T47D (cell line): ENCODE data around the gene CD52.
"Not testable (repeated sequence)": the region's sequence is repeated elsewhere in the genome, so short reads cannot be mapped to it uniquely, and the experiment has no call there.

Experiments used
- DNase-seq, 2 experiments: peaks; one replicate each; pipeline versions ENCODE4 v3.0.0 to v3.0.0-alpha.2; 2011 to 2012; ENCODE audit warnings: low read depth in 1 of 2, low spot score in 1 of 2
- JUND ChIP-seq: IDR thresholded peaks from 2 replicates; pipeline ENCODE4 v1.6.1; 2012; ENCODE audit warnings: low read depth
- in situ Hi-C: cut with HindIII; loops from 2 replicates; pipeline ENCODE4 v1.10.0; 2016; ENCODE audit warnings: low sequenced_read_pairs, low pct_unique_long_range_greater_than_20kb

The CD52 gene

DNA sequence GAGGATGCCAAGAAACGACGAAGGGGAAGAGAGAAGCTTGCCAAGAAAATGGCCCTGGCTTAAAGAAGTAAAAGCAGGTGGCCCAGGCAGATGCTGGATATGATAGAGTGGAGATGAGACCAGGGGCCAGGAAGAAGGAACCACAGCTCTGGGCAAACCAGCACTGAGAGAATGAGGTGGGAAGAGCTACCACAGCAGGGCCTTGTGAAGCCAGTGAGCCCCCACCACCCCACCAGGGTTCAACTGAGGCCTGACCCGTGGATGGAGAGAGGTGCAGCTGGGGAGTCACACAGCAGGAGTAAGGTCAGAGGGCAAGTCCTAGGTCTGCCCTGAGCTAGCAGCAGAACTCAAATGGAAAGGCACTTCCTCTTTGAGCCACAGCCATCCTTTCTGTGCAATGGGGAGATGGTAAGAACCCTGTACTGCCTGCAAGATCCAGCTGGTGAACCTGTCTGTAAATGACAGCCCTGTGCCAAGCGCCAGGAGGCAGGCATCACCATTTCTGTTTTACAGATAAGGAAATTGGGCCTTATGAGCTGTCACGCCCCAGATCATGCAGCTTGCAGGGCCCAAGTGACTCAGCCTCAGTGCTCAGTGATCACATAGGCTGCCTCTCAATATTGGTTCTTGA is 29.3 kb upstream of the CD52 start:
- in situ Hi-C loops: no loop called here
- no peak for DNase-seq
- no peak for TF ChIP-seq JUND

DNA sequence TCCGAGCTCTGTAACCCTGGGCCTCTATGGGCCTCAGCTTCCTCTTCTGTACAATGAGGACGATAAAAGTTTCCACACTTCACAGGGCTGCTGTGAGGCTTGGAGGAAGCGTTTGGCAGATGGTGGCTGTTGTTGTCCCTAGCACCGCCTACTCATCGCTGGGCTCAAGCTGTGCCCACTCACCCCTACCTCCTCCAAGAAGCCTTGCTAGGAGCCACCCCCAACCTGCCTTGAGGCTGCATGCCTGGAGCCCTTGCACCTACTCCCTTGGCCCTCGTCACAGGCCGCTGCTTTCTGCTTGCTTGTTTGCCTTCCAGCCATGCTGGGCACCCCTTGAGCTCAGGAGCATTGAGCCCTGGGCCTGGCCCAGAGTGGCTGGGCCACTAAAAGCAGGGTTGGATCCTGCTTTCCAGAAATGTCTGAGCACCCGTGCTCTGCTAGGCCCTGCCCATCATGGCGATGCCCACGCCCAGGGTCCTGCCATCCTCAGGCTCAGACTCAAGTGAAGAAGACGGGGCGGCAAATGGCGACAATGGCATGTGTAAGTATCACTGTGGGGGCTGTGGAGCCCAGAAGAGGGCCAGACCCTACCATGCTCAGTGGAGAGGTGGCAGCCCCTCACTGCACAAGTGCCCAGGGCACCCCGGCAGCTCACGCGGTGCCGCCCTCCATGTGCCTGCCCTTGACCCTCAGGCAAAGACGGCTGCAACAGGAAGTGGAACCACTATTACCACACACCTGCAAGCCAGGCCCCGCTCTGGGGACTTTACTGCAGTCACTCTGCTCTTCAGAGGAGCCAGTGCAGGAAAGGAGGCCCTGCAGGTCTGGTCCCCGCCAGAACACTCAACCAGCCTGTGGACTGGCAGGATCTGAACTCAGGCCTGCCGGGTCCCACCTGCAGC is 28.3 kb upstream of the CD52 start:
- TF ChIP-seq JUND: no peak
- in situ Hi-C loops: no loop called here
- DNase-seq: no peak

DNA sequence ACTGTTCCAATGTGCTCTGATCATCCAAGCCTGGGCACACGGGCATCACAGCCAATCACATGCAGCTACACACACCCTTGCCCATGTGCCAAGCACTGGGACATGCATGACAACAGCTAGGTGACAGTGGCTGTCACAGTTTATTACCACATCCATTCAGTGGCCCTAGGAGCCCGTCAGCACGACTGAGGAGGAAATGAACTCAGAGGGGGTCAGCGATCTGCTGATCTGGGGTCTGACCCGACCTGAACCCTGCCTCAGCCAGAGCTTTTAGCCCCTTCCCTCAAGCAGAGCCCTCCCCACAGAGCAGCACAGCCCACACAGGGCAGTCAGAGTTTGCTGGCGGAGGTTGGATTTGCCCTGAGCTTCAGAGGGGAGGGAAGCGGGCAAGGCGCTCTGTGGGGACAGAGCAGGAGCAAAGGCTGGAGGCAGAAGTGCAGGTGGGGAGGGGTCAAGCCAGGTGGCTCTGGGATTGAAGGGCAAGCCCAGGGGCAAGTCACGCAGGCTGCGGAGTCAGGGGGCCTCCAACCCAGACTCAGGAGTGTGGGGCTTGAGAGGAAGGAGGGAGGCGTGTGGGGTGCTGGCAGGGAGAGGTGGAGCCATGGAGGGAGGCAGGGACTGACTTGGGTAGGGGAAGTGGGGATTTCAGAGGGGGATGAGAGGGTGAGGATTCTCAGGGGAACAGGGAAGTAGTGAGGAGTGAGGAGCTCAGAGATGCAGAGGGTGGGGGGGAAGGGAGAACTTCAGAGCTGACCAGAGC is 27.5 kb upstream of the CD52 start:
- in situ Hi-C loops: no loop called here
- TF ChIP-seq JUND: no peak
- DNase-seq: no peak

DNA sequence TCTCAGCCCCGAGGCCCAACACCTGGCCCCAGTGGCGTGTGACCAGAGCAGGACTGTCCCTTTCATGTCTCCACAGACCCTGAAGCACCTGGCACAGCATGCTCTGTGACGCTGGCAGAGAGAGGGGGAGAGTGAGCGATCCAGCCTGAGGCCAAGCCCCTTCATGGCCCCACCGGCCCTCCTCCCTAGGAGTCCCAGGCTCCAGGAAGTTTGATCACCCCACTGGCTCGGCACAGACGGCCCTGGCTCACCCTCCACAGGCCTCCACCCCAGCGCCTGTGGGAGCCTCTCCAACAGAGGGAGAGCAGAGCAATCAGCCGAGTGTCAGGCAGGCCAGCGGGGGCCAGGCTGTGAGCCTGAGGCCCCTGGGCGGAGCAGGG is 26.9 kb upstream of the CD52 start:
- no peak for TF ChIP-seq JUND
- in situ Hi-C loops: no loop called here
- DNase-seq: no peak

DNA sequence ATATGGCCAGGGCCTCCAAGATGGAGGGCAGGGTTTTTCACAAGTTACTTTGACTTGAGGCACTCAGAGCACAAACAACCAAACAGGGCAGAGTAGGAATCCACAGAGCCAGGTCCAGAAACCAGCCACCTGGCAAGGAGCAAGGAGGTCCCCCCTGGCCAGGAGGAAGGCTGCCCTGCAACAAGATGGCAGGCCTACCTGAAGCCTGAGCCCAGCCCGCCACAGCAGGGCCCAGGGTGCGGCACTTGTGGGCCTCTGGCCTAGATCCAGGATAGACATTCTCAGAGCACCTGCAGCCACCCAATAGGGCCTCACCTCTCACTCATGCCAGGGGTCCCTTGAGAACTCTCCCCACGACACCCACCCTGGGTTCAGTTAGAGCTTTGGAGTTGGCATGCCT is 26.3 kb upstream of the CD52 start:
- no peak for TF ChIP-seq JUND
- no peak for DNase-seq
- in situ Hi-C loops: no loop called here

DNA sequence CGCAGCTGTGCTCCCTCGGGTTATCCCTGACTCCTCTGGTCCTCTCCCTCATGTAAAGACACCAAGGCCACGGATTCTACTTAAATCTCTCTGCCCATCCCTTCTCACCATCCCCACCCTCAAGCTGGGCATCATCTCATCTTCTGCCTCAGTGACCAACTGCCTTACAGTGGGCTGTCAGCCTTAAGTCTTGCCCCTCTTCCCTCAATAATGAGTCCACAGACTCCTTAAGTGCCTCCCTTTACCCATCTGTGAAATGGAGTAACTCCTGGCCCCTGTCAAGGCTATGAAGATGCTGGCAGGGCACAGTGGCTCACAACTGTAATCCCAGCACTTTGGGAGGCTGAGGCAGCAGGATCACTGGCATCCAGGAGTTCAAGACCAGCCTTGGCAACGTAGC is 25.8 kb upstream of the CD52 start:
- in situ Hi-C loops: no loop called here
- DNase-seq: no peak
- no peak for TF ChIP-seq JUND

DNA sequence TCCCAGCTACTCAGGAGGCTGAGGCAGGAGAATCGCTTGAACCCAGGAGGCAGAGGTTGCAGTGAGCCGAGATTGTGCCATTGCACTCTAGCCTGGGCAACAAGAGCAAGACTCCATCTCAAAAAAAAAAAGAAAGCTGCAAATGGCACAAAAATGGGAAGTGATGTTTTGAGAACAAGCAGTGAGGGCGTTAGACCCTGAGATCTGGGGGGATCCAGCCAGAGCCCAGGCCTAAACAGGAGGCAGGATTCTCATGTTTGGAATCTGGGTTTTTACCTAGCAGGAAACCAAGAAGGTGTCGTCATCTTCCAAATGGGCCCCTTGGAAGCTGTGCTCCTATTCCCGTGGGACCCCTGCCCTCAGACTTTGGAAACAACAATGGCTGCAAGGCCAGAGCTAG is 25.0 kb upstream of the CD52 start:
- DNase-seq, in situ Hi-C loops: not testable (repeated sequence)

DNA sequence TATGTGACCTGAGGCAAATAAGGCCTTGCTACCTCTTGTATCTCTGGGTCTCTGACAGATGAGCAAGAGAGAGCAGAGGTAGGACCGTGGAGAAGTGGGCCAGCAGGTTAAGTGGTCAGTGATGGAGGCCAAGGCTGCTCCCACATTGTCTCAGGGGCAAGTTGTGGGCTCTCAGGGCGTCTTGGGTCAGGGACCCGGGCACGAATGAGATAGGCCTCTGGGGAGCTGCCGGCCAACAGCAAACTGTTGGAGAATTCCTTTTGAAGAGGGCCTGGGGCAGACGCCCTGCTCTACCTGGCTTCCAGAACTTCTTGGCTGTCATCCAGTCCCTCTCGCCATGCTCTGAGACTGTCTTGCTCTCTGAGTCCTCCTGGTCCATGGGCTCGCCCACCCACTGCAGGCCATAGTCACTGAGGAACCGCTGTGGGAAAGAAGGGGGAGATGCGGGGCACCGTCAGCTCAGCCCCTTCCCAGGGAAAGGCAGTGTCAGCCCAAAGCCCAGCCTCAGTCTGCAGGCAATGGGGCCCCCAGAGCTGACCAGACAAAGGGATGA is 23.8 kb upstream of the CD52 start:
- no peak for DNase-seq
- no peak for TF ChIP-seq JUND
- in situ Hi-C loops: no loop called here

DNA sequence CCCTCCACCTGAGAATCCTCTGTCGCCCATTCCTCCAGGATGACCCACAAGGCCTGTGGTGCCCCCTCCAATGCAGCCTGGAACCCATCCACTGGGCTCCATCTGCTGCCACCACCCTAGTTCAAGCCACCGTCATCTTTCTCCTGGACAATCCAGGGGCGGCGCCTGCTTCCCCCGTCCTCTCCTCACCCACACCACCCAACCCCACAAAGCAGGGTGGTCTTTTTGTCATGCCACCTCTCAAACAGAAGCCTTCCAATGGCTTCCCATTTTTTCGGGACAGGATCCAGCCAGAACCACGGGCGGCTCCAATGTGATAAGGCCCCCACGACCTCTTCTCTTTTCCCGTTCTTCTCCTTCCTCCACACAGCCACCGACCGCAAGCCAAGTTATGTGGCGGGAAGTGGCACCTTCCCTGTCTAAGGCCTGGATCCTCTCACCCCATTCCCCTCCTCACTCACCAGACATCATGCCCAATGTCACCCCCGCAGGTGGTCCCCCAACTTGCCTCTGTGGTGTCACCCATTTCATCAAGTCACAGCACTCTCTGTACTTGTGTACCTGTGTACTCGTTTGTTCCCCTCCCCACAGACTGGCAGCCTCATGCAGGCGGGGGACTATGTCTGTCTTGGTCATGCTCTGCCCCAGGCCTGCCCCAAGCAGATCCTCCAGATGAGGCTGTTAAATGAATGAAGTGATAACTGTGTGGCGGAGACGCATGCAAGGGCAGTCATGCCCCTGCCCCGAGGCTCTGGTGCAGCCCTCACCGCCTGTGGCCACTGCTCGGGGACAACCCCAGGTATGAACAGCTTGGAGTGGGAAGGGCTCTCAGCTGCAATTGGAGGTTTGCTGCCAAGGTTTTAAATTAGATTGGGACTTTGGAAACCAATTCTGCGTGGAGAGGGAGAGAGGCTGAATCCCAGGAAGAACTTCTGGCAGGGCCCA is 22.3 kb upstream of the CD52 start:
- no peak for DNase-seq
- in situ Hi-C loops: no loop called here
- TF ChIP-seq JUND: no peak

DNA sequence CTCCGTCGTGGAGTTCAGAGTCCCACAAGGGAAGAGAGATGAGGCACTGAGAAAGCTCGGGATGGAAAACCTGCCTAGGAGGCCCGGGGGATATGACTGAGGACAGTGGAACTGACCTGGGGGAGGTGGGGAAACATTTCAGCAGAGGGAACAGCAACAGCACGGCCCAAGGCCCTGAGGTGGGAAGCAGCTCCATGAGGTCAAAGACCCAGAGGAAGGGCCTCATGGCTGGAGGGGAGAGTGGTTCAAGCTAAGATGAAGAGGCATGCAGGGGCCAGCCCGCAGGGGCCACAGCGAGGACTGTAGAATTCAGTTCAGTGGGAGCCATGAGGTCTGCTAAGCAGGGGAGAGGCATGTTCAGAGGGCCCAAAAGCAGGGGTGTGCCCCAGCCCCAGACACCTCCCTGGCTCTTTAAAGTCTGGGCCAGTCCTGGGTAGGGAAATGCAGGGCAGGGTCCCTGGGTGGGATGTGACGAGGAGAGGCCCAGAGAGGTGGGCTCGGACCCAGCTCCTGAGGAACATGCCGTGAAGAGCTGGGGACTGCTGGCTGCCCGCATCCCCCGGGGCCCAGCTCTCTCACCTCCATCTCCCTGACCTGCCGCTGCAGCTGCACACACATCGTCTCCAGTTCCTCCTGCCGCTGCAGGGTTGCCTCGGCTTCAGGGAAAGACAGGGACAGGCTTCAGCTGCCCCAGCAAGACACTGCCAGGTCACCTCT is 21.3 kb upstream of the CD52 start:
- in situ Hi-C loops: no loop called here
- no peak for DNase-seq
- TF ChIP-seq JUND: no peak

DNA sequence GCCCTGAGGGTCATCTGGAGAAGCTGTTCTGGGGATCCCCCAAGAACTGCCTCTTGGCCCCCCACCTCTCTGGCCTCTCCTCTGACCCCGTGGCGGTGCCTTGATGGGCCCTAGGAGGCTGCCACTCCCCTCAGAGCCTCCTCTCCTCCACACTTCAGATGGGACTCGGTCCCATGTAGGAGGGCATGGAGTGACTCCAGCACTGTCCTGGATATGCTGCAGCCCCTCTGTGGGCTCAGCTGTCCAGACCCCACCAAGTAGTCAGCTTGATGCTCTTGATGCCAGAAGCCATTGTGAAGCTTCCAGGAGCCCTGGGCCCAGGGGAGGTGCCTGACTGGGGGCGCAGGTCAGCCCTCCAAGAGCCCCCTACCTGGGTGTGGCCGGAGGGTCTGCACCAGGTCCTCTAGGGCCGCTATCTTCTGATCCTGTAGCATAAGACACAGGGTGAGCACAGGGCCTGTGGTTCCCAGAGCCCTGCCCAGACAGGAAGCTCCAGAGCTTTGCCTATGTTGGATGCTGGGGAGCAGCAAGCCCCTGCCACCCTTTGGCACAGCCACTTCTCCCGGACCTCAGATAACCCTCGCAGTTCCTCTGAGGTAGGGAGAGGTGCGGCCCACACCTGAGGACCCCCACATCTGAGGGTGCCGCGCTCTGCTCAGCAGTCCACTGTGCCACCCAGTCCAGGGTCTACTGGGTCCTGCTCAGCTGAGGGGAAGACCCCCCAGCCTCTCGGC is 20.5 kb upstream of the CD52 start:
- no peak for TF ChIP-seq JUND
- in situ Hi-C loops: no loop called here
- DNase-seq: no peak
